HAP-1 (cell line): ENCODE measurements around the gene SNCG.
"Not testable (repeated sequence)": the region's sequence is repeated elsewhere in the genome, so short reads cannot be mapped to it uniquely, and the experiment has no call there.

Experiments
- DNase-seq, 2 experiments: peaks; one replicate each; pipeline ENCODE4 v3.0.0-alpha.2; 2016 to 2020; ENCODE audit warnings: low spot score in 2 of 2
- H3K27me3 ChIP-seq: fragments of 250-450 bp; sonication (Bioruptor Pico); 2 replicates; pipeline ENCODE4 v1.5.1; 2020; ENCODE audit warnings: low read depth, mild to moderate bottlenecking, moderate library complexity
- H3K36me3 ChIP-seq: fragments of 250-450 bp; sonication (Bioruptor Pico); replicated peaks from 2 replicates; pipeline ENCODE4 v1.5.1; 2020; ENCODE audit warnings: mild to moderate bottlenecking
- H3K4me1 ChIP-seq: fragments of 250-450 bp; sonication (Bioruptor Pico); 2 replicates; pipeline ENCODE4 v1.5.1; 2020; ENCODE audit warnings: mild to moderate bottlenecking
- H3K4me3 ChIP-seq: fragments of 250-450 bp; sonication (Bioruptor Pico); 2 replicates; pipeline ENCODE4 v1.5.1; 2020; ENCODE audit warnings: mild to moderate bottlenecking, moderate library complexity
- H3K9me3 ChIP-seq: fragments of 250-450 bp; sonication (Bioruptor Pico); 2 replicates; pipeline ENCODE4 v1.5.1; 2020; ENCODE audit warnings: mild to moderate bottlenecking, moderate library complexity
- in situ Hi-C: fragments of 300-500 bp; cut with MboI; formaldehyde crosslinking; loops from 3 replicates; pipeline ENCODE4 v1.14.3; 2020; ENCODE audit warnings: low sequenced_read_pairs, inconsistent platforms, mixed read lengths

Gene SNCG

DNA sequence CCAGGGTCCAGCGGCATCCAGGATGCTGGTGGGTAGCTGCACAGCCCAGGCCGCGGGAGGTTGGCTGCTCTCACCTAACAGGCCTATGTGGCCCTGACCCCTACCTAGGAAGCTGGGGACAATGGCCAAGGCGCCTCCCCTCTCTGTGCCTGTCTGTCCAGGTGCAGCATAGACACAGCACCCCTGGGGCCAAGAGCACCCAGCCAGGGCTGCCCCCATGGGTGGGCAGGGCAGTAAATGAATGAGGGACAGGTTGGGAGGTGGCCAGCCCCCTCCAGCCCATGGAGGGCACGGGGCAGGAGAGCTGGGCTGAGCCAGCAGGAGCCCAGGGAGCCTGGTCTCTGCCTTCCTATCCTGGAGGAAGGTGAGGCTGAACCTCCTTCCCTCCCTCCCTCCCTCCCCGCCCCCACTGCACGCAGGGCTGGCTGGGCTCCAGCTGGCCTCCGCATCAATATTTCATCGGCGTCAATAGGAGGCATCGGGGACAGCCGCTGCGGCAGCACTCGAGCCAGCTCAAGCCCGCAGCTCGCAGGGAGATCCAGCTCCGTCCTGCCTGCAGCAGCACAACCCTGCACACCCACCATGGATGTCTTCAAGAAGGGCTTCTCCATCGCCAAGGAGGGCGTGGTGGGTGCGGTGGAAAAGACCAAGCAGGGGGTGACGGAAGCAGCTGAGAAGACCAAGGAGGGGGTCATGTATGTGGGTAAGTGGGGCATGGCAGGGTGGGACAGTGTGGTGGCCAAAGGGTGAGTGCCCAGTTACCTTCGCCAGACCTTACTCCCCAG is at the start of gene SNCG:
Gene SNCG, plus strand, starts transcription at position 484 of the 785 bp plus-strand sequence. Its CDS starts 99 bp downstream, at position 583.
- Histone ChIP-seq H3K27me3 (no peaks in the 10 kb centered on the region), H3K4me1 (peaks cover 15% of the 10 kb centered on the region)
- DNase-seq: no peak

DNA sequence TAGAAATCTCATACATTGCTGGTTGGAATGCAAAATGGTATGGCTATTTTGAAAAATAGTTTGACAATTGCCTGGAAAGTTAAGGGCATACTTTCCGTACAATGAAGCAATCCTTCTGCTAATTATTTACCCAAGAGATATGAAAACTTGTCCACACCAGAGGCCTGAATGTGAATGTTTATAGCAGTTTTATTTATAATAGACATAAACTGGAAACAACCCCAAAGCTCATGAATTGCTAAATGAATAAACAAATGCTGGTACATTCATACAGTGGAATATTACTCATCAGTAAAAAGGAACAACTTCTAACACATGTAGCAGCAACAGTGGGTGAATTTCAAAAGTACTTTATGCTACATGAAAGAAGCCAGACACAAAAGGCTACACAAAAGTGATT is 43.7 kb upstream of the SNCG start:
- H3K4me3 ChIP-seq: no peak overlapping the region
- H3K9me3 ChIP-seq: no peaks in the 10 kb centered on the region
- in situ Hi-C loops: no loop called here
- no peak for DNase-seq
- peaks cover 56% of the 10 kb centered on the region for H3K36me3 ChIP-seq
- H3K4me1 ChIP-seq: no peaks in the 10 kb centered on the region
- H3K27me3 ChIP-seq: no peaks in the 10 kb centered on the region

More for the DNA sequence above, at the start of gene SNCG:
- in situ Hi-C loops: no loop called here
- Histone ChIP-seq H3K9me3 (no peaks in the 10 kb centered on the region), H3K4me3 (no peak within 1 kb of the TSS), H3K36me3 (no peaks in the 10 kb centered on the region)

DNA sequence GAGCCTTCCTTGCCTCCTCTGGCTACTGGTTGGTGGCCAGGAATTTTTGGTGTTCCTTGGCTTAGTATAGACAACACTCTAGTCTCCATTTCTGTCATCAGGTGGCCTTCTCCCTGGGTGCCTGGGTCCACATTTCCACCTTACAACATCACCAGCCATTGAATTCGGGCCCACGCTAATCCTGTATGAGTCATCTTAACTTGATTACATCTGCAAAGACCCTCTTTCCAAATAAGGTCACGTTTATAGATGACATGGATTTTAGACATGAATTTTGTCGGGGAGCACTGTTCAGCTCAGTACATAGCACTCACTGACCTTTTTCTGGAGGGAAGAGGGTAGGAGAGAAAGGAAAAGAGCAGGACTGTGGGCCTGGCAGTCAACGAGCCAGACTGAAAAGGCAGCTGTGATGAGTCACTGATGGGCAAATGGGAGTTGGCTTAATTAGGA is 40.4 kb upstream of the SNCG start:
- in situ Hi-C loops: no loop called here
- Histone ChIP-seq H3K9me3 (no peaks in the 10 kb centered on the region), H3K4me3 (no peak overlapping the region), H3K36me3 (peaks cover 69% of the 10 kb centered on the region), H3K27me3 (no peaks in the 10 kb centered on the region), H3K4me1 (no peaks in the 10 kb centered on the region)
- DNase-seq: no peak

DNA sequence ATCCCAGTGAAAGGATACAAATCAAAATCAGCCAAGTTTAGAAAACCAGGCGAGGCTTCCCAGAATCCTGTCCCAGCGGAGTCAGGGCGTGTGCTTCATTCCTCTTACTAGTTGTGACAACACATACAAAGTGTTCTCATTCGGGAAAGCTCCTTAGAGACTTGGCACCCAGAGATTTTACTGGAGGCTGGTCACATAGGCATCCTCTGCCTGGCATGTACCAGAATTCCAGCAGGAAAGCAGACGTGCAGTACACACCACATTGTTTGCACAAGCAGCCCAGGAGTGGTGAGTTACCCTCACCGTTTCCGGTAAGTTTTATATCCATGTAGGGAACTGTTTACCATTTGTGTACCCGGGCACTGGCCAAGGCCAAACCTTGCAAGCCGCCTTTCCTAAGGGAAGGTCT is 35.8 kb upstream of the SNCG start:
- H3K27me3 ChIP-seq: no peaks in the 10 kb centered on the region
- no peaks in the 10 kb centered on the region for H3K9me3 ChIP-seq
- in situ Hi-C loops: no loop called here
- no peak overlapping the region for H3K4me3 ChIP-seq
- no peaks in the 10 kb centered on the region for H3K4me1 ChIP-seq
- no peak for DNase-seq
- peaks cover 44% of the 10 kb centered on the region for H3K36me3 ChIP-seq

DNA sequence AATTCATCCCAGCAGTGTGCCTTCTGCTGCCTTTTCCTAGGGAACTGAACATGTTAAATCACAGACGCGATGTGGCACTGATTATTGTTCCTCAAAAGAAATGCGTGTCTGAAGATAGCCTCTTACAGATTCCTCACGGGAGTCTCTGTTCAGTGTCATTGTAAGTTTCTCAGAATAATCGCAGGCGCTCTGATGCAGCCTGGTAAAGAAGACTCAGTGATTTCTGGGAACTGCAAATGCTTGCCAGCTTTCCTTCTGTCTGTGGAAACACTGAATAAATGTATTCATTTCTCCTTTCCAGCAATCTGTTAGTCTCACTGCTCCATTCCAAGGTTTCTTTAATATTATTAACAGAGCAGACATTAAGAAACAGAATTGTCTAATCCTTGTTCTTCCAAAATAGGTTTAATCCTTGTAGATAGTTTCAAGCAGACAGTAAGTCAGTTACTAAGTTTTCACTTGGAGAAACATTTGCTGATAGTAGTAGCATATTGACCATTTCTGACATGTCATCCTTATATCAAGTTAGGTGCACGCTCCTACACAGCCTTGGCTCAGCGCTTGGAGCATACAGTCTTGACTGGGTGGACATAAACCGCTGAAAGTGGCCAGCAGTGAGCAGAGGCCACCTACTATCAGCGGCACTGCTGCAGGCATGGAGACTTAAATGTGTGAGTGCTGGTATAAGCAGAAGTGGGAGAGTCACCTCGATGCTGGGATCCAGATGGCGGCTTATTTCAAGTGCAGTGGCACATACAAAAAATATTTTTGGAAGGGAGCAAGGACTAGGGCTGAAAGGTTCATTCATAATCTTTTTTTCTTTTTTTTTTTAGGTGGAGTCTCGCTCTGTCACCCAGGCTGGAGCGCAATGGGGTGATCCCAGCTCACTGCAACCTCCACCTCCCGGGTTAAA is 28.7 kb upstream of the SNCG start:
- in situ Hi-C loops: no loop called here
- Histone ChIP-seq H3K4me3 (no peak overlapping the region), H3K27me3 (no peaks in the 10 kb centered on the region), H3K4me1 (no peaks in the 10 kb centered on the region), H3K36me3 (peaks cover 3% of the 10 kb centered on the region), H3K9me3 (no peaks in the 10 kb centered on the region)
- no peak for DNase-seq

DNA sequence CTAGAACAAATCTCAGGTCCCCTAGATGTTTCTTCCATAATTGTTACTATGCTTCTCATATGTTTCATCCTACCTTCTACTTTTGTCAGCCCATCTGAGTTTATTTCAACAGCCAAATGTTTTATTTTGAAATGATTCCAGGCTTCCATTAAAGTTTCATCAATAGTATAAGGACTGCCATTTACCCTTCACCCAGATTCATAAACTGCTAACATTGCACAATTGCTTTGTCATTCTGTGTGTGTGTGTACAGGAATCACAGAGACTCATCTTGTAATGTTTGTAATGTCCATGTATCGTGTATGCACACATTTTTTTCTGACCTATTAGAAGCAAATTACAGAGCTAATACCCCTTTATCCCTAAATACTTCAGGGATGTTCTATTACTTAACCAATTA is 26.5 kb upstream of the SNCG start:
- H3K4me3 ChIP-seq: no peak overlapping the region
- in situ Hi-C loops: no loop called here
- DNase-seq: no peak
- H3K27me3 ChIP-seq: no peaks in the 10 kb centered on the region
- H3K4me1 ChIP-seq: no peaks in the 10 kb centered on the region
- H3K9me3 ChIP-seq: no peaks in the 10 kb centered on the region
- H3K36me3 ChIP-seq: peaks cover 3% of the 10 kb centered on the region

DNA sequence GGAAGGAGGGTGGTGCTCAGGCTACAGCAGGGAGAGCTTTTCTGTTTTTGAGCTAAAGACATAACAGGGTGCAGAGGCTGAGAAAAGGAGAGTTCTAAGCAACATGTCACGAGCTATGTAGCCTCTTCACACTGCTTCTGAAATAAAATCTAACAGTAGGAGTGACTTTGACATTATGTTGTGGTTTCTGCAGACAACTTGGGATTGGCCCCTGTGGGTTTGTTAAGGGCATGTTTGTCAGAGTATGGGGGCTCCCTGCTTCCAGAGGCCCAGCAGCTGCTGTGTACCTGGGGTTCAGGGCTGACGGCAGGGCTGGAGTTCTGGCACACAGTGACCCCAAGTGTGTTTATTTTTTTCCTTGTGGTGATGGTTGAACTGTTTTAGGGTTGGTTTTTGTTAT is 25.7 kb upstream of the SNCG start:
- Histone ChIP-seq H3K4me3 (no peak overlapping the region), H3K4me1 (no peaks in the 10 kb centered on the region), H3K36me3 (peaks cover 3% of the 10 kb centered on the region), H3K9me3 (no peaks in the 10 kb centered on the region), H3K27me3 (no peaks in the 10 kb centered on the region)
- no peak for DNase-seq
- in situ Hi-C loops: no loop called here

DNA sequence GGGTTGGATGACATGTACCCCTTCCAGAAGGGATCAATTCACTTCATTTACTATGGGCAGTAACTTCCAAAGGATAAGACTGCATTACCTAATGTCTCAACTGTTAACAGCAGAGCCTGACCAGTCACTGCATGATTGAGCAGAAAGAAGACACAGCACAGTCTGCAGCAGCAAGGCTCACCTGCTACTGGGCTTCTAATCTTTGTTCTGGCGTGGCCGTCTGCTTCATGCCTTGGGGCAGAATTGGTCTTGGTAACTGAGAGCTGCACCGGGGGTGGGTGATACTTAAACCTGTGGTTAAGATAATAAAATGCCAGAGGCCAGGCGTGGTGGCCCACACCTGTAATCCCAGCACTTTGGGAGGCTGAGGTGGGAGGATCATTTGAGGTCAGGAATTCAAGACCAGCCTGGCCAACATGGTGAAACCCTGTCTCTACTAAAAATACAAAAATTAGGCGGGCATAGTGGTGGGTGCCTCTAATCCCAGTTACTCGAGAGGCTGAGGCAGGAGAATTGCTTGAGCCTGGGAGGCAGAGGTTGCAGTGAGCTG is 24.2 kb upstream of the SNCG start:
- H3K4me1 ChIP-seq, H3K27me3 ChIP-seq, DNase-seq, in situ Hi-C loops, H3K4me3 ChIP-seq, H3K9me3 ChIP-seq, H3K36me3 ChIP-seq: not testable (repeated sequence)

DNA sequence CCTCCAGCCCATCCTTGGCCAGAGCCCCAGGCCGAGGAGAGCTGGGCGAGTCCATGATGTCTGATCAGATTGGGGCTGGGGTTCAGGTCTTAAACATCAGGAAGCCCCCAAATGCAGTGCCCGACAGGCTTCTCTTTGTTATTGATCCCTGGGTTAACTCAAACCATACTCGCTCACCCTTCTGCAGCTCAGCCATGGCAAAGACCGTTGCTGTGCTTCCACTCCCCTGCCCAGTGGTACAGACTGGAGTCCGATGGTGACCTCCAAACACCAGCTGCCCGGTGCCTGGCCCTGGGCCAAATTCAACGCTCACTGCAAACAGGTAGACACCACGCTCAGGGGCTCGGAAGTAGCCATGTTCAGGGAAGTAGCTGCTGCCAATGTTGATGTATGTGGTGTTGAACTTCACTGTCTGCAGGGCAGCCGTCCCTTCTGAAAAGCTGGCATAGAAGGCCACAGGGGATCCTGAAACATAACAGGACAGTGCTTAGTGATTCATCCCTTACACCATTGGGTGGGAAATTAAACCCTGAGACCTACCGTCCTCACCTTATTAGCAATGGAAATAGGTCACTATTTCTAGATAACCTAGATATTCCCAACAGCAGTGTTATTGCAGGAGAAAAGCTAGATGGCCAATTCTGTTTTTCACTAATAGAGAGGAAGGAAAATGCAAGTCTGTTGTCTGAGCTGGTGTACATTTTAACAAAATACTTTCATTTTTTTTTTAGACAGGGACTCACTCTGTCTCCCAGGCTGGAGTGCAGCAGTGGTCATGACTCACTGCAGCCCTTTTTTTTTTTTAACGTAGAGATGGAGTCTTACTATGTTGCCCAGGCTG is 21.5 kb upstream of the SNCG start:
- in situ Hi-C loops: no loop called here
- H3K27me3 ChIP-seq: no peaks in the 10 kb centered on the region
- no peaks in the 10 kb centered on the region for H3K36me3 ChIP-seq
- no peaks in the 10 kb centered on the region for H3K9me3 ChIP-seq
- no peaks in the 10 kb centered on the region for H3K4me1 ChIP-seq
- DNase-seq: no peak
- no peak overlapping the region for H3K4me3 ChIP-seq

DNA sequence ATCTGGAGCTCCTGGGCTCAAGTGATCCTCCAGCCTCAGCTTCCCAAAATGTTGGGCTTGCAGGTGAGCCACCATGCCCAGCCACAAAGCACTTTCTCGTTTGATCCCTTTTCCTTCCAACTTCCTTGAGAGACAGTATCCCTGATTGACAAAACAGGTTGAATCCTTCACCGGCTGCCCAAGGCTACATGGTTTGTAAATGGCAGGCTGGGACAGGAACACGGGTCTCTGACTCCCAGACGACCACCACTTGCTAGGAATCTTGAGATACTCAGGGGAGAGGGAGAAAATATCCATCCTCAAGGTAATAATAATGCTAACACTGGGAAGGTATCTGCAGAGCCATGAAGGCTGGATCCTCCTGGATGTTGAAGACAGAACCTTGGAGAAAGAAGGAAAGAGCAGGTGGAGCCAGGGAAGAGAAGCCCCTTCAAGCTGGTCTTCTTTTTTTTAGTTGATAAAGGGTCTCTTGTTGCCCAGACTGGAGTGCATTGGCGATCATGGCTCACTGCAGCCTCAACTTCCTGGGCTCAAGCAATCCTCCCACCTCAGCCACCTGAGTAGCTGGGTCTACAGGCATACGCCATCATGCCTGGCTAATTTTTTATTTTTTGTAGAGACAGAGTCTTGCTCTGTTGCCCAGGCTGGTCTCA is 20.8 kb upstream of the SNCG start:
- Histone ChIP-seq H3K4me3 (no peak overlapping the region), H3K4me1 (no peaks in the 10 kb centered on the region), H3K36me3 (no peaks in the 10 kb centered on the region), H3K27me3 (no peaks in the 10 kb centered on the region), H3K9me3 (no peaks in the 10 kb centered on the region)
- in situ Hi-C loops: no loop called here
- no peak for DNase-seq

DNA sequence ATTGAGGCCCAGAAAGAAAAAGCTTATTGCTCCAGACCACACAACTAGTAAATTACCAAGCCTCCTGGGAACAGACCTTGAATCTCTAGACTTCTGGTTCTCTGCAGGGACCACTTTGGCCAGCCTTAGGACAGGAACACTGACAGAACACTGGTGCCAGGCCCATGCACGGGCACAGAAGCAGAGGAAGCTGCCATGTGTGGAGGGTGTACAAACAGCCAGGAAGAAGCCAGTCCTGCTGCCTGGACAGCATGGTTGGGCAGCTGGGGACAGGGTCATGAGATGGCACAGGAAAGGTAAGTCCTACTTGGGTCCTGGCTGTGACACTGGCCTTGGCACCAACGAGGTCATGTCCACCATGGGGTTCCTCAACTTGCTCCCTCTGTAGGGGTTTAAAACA is 20.1 kb upstream of the SNCG start:
- H3K27me3 ChIP-seq: no peaks in the 10 kb centered on the region
- no peaks in the 10 kb centered on the region for H3K36me3 ChIP-seq
- in situ Hi-C loops: no loop called here
- DNase-seq: no peak
- H3K4me3 ChIP-seq: no peak overlapping the region
- H3K4me1 ChIP-seq: no peaks in the 10 kb centered on the region
- H3K9me3 ChIP-seq: no peaks in the 10 kb centered on the region

DNA sequence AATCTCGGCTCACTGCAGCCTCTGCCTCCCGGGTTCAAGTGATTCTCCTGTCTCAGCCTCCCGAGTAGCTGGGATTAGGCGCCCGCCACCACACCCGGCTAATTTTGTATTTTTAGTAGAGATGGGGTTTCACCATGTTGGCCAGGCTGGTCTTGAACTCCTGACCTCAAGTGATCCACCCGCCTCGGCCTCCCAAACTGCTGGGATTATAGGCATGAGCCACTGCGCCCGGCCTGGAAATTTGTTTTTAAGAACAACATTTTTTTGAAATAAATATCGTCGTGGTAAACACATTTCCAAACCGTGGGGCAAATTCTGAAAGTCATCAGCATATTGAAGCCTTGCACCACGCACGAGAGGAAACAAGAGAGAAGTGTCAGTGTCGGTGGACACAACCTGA is 18.3 kb upstream of the SNCG start:
- H3K9me3 ChIP-seq, H3K4me3 ChIP-seq, in situ Hi-C loops: not testable (repeated sequence)

DNA sequence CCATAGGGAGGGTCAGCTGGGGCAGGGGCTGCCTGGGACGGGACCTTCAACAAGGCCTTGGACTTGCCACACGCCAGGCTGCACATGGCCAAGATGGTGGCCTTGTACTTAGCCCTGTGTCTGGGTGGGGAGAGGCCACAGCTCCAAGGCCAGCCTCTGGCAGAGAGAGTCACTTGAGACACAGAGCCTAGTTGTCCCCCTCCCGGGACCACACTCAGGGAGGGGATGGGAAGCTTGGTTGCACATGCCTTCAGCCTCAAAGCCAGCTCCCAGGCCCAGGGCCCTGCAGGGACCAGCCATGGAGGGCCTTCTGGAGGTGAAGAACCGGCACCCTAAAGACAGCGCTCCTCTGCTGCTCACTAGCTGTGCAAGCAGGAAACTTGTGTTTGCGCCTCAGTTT is 17.7 kb upstream of the SNCG start:
- Histone ChIP-seq H3K4me3 (no peak overlapping the region), H3K27me3 (no peaks in the 10 kb centered on the region)
- in situ Hi-C loops: no loop called here

More for the DNA sequence above, 18.3 kb upstream of the SNCG start:
- H3K27me3 ChIP-seq, H3K36me3 ChIP-seq, H3K4me1 ChIP-seq, DNase-seq: not testable (repeated sequence)

More for the DNA sequence above, 17.7 kb upstream of the SNCG start:
- no peaks in the 10 kb centered on the region for H3K36me3 ChIP-seq
- DNase-seq: peak in 1 of 2 experiments; percentile 5
- H3K4me1 ChIP-seq: no peaks in the 10 kb centered on the region
- H3K9me3 ChIP-seq: no peaks in the 10 kb centered on the region
